Measurements from ENCODE around the gene GABPB1. TPM values are rescaled to one million over a fixed set of nuclear protein-coding genes. Genes with fewer than 3 reads are reported as not detected.

GABPB1 gene
- polyA plus RNA-seq, 3 donors = 12.9 to 15.1 (median 14.9) TPM

GRCh38 chr15:50277370-50277769, 77.6 kb downstream of the GABPB1 start:
- H3K9ac ChIP-seq (ENCODE audit: insufficient read depth, low read length, poor library complexity, severe bottlenecking) = no peak overlapping the region
- no peaks in the 10 kb centered on the region for H4K20me1 ChIP-seq (ENCODE audit: insufficient read depth, low read length)
- Mint-ChIP-seq H3K4me3 (no peak overlapping the region), H3K27me3 (ENCODE audit: low read depth in 3 of 3) (peaks cover 0 to 1% (median 0%) of the 10 kb centered on the region in 3 donors), H3K36me3 (peaks cover 3 to 15% of the 10 kb centered on the region in 2 donors), H3K27ac (peak overlapping the region; percentile 64 to 82 (median 72)), H3K4me1 (peaks cover 28% of the 10 kb centered on the region), H3K9me3 (peaks cover 0 to 1% (median 0%) of the 10 kb centered on the region in 7 donors)
- H3K9me3 ChIP-seq (replicated peaks in 1 of 2; ENCODE audit: control insufficient read depth in 1 of 2, insufficient read depth in 1 of 2, low read length in 2 of 2) = no peaks in the 10 kb centered on the region
- intact Hi-C loops (cut with micrococcal nuclease) = no loop called here
- no CpG with 5 or more reads among the region's 1 CpG for WGBS (ENCODE audit: insufficient coverage)
- H3K4me3 ChIP-seq (replicated peaks in 1 of 3; ENCODE audit: low read depth in 2 of 3, low read length in 3 of 3) = peak overlapping the region in 1 of 3 experiments; percentile 44
- H3K79me2 ChIP-seq (ENCODE audit: insufficient read depth, low read length) = no peaks in the 10 kb centered on the region
- peaks cover 17 to 32% of the 10 kb centered on the region in 2 donors for H3K4me1 ChIP-seq (ENCODE audit: control insufficient read depth in 1 of 2, insufficient read depth in 2 of 2, low read length in 2 of 2)
- H2AFZ ChIP-seq (ENCODE audit: insufficient read depth, low read depth, low read length, poor library complexity, severe bottlenecking) = peak overlapping the region; percentile 3
- no peaks in the 10 kb centered on the region for H3K27me3 ChIP-seq (ENCODE audit: control insufficient read depth in 2 of 2, insufficient read depth in 2 of 2, low read length in 2 of 2)
- no peak for TF ChIP-seq CTCF (IDR thresholded peaks at IDR 0.05)
- H3K4me2 ChIP-seq (replicated peaks; ENCODE audit: extremely low read depth, low read length, poor library complexity, severe bottlenecking) = peak overlapping the region; percentile 42
- H3K36me3 ChIP-seq (replicated peaks in 1 of 2; ENCODE audit: control insufficient read depth in 1 of 2, insufficient read depth in 2 of 2, low read length in 2 of 2) = peaks cover 2 to 5% of the 10 kb centered on the region in 2 donors
- peak; percentile 27 to 67 (median 31) for DNase-seq
- H3K27ac ChIP-seq (ENCODE audit: low read depth in 1 of 2, low read length in 2 of 2) = peak overlapping the region in 1 of 2 donors; percentile 66

- no peak overlapping the region for H3K4me3 Mint-ChIP-seq
- no peak overlapping the region for H3K27ac ChIP-seq (ENCODE audit: low read depth in 1 of 2, low read length in 2 of 2)
- WGBS (ENCODE audit: insufficient coverage) = no CpG with 5 or more reads among the region's 3 CpGs
Measured at GRCh38 chr15:50275908-50276307, 79.1 kb downstream of the GABPB1 start.

More at GRCh38 chr15:50275908-50276307, 79.1 kb downstream of the GABPB1 start:
- no peaks in the 10 kb centered on the region for H4K20me1 ChIP-seq (ENCODE audit: insufficient read depth, low read length)
- no peak overlapping the region for H3K9ac ChIP-seq (ENCODE audit: insufficient read depth, low read length, poor library complexity, severe bottlenecking)
- intact Hi-C loops (cut with micrococcal nuclease) = no loop called here
- no peak overlapping the region for H3K4me2 ChIP-seq (replicated peaks; ENCODE audit: extremely low read depth, low read length, poor library complexity, severe bottlenecking)
- H3K4me3 ChIP-seq (replicated peaks in 1 of 3; ENCODE audit: low read depth in 2 of 3, low read length in 3 of 3) = no peak overlapping the region
- Mint-ChIP-seq H3K36me3 (peaks cover 3 to 15% of the 10 kb centered on the region in 2 donors), H3K9me3 (peaks cover 0 to 1% (median 0%) of the 10 kb centered on the region in 7 donors), H3K4me1 (peaks cover 31% of the 10 kb centered on the region), H3K27me3 (ENCODE audit: low read depth in 3 of 3) (no peaks in the 10 kb centered on the region), H3K27ac (no peak overlapping the region)
- no peak overlapping the region for H2AFZ ChIP-seq (ENCODE audit: insufficient read depth, low read depth, low read length, poor library complexity, severe bottlenecking)
- no peak for DNase-seq
- no peak for TF ChIP-seq CTCF (IDR thresholded peaks at IDR 0.05)
- no peaks in the 10 kb centered on the region for H3K9me3 ChIP-seq (replicated peaks in 1 of 2; ENCODE audit: control insufficient read depth in 1 of 2, insufficient read depth in 1 of 2, low read length in 2 of 2)
- no peaks in the 10 kb centered on the region for H3K79me2 ChIP-seq (ENCODE audit: insufficient read depth, low read length)
- H3K4me1 ChIP-seq (ENCODE audit: control insufficient read depth in 1 of 2, insufficient read depth in 2 of 2, low read length in 2 of 2) = peaks cover 17 to 32% of the 10 kb centered on the region in 2 donors
- peaks cover 2 to 5% of the 10 kb centered on the region in 2 donors for H3K36me3 ChIP-seq (replicated peaks in 1 of 2; ENCODE audit: control insufficient read depth in 1 of 2, insufficient read depth in 2 of 2, low read length in 2 of 2)
- H3K27me3 ChIP-seq (ENCODE audit: control insufficient read depth in 2 of 2, insufficient read depth in 2 of 2, low read length in 2 of 2) = no peaks in the 10 kb centered on the region
